Mesothelial cell of epicardium (in vitro differentiated cells): ENCODE data around the gene CREBL2. TPM values are rescaled to one million over a fixed set of nuclear protein-coding genes. Genes with fewer than 3 reads are reported as not detected.
"Not testable (repeated sequence)": the region's sequence is repeated elsewhere in the genome, so short reads cannot be mapped to it uniquely, and the experiment has no call there.

ENCODE experiments used
- DNase-seq, 2 experiments: peaks; one replicate each; pipeline ENCODE4 v3.0.0; 2021; ENCODE audit warnings: low spot score in 2 of 2; ENCODE audit not compliant: unreplicated experiment in 2 of 2
- H3K27ac Mint-ChIP-seq: 2 replicates; pipeline ENCODE4 v1.8.0; 2021; ENCODE audit warnings: mixed read lengths
- H3K27me3 Mint-ChIP-seq: 2 replicates; pipeline ENCODE4 v1.8.0; 2021; ENCODE audit warnings: low read depth, mixed read lengths
- H3K36me3 Mint-ChIP-seq: 2 replicates; pipeline ENCODE4 v1.8.0; 2021; ENCODE audit warnings: mixed read lengths
- H3K4me1 Mint-ChIP-seq: 2 replicates; pipeline ENCODE4 v1.8.0; 2021; ENCODE audit warnings: mixed read lengths
- H3K4me3 Mint-ChIP-seq: 2 replicates; pipeline ENCODE4 v1.8.0; 2021; ENCODE audit warnings: mild to moderate bottlenecking, moderate library complexity, mixed read lengths
- H3K9me3 Mint-ChIP-seq: 2 replicates; pipeline ENCODE4 v1.8.0; 2021; ENCODE audit warnings: mixed read lengths
- CTCF ChIP-seq: fragments of 200-600 bp; sonication (generic); IDR thresholded peaks from one replicate; pipeline ENCODE4 v1.5.0; 2021; ENCODE audit warnings: antibody characterized with exemption; ENCODE audit not compliant: unreplicated experiment
- total RNA-seq: library from RNA; stranded (reverse); gene quantifications from 3 replicates; pipeline ENCODE4 v1.2.1, GENCODE V29; 2021

CREBL2 gene
- total RNA-seq: 7.9 to 8.5 TPM (median 8.0 TPM) in 3 replicates

- Mint-ChIP-seq H3K9me3 (no peaks in the 10 kb centered on the region), H3K36me3 (no peaks in the 10 kb centered on the region), H3K4me1 (peaks cover 30% of the 10 kb centered on the region), H3K27me3 (no peaks in the 10 kb centered on the region), H3K4me3 (peak within 1 kb of the TSS; percentile 86), H3K27ac (peak within 1 kb of the TSS; percentile 93)
- peak; percentile 73 to 81 for DNase-seq
- TF ChIP-seq CTCF: no peak
Observed at GRCh38 chr12:12611512-12612306, at the start of gene CREBL2. TSS of gene CREBL2 (plus strand) at chr12:12611876. CDS start at chr12:12612173, 297 bp downstream.

GRCh38 chr12:12562016-12562483 is 49.6 kb upstream of the CREBL2 start:
- Mint-ChIP-seq H3K4me1 (peaks cover 29% of the 10 kb centered on the region), H3K4me3 (peak overlapping the region; percentile 81), H3K27ac (peak overlapping the region; percentile 98), H3K36me3 (peaks cover 6% of the 10 kb centered on the region), H3K9me3 (peaks cover 5% of the 10 kb centered on the region), H3K27me3 (no peaks in the 10 kb centered on the region)
- DNase-seq: peak; percentile 27 to 54
- no peak for TF ChIP-seq CTCF

GRCh38 chr12:12562585-12563261 is 49.0 kb upstream of the CREBL2 start, which contains the start of gene DUSP16:
TSS of gene DUSP16 (minus strand) at chr12:12562863. CDS start at chr12:12521098, 41,765 bp downstream.
- H3K27ac Mint-ChIP-seq: peak within 1 kb of the TSS; percentile 98
- peak; percentile 59 to 85 for DNase-seq
- no peaks in the 10 kb centered on the region for H3K27me3 Mint-ChIP-seq
- H3K4me1 Mint-ChIP-seq: peaks cover 29% of the 10 kb centered on the region
- no peak for TF ChIP-seq CTCF
- H3K9me3 Mint-ChIP-seq: peaks cover 10% of the 10 kb centered on the region
- peak within 1 kb of the TSS; percentile 81 for H3K4me3 Mint-ChIP-seq
- peaks cover 3% of the 10 kb centered on the region for H3K36me3 Mint-ChIP-seq

GRCh38 chr12:12563290-12563928 is 48.3 kb upstream of the CREBL2 start:
- peak overlapping the region; percentile 76 for H3K4me3 Mint-ChIP-seq
- no peaks in the 10 kb centered on the region for H3K27me3 Mint-ChIP-seq
- H3K27ac Mint-ChIP-seq: peak overlapping the region; percentile 97
- peaks cover 3% of the 10 kb centered on the region for H3K36me3 Mint-ChIP-seq
- no peak for DNase-seq
- TF ChIP-seq CTCF: no peak
- peaks cover 10% of the 10 kb centered on the region for H3K9me3 Mint-ChIP-seq
- peaks cover 29% of the 10 kb centered on the region for H3K4me1 Mint-ChIP-seq

- Mint-ChIP-seq H3K9me3 (peaks cover 10% of the 10 kb centered on the region), H3K4me1 (peaks cover 16% of the 10 kb centered on the region), H3K27me3 (no peaks in the 10 kb centered on the region), H3K4me3 (no peak overlapping the region), H3K27ac (no peak overlapping the region), H3K36me3 (peaks cover 3% of the 10 kb centered on the region)
- no peak for DNase-seq
- TF ChIP-seq CTCF: no peak
Observed at GRCh38 chr12:12564911-12565310, 46.8 kb upstream of the CREBL2 start.

GRCh38 chr12:12565971-12566370 is 45.7 kb upstream of the CREBL2 start:
- peaks cover 10% of the 10 kb centered on the region for H3K9me3 Mint-ChIP-seq
- not testable (repeated sequence) for H3K27me3 Mint-ChIP-seq, DNase-seq, H3K4me3 Mint-ChIP-seq, H3K36me3 Mint-ChIP-seq, H3K27ac Mint-ChIP-seq, H3K4me1 Mint-ChIP-seq
